ENCODE data around the gene LRRC30.
A peak's percentile ranks its signal among the peaks of the same experiment; 100 is the strongest.

The LRRC30 gene

DNA sequence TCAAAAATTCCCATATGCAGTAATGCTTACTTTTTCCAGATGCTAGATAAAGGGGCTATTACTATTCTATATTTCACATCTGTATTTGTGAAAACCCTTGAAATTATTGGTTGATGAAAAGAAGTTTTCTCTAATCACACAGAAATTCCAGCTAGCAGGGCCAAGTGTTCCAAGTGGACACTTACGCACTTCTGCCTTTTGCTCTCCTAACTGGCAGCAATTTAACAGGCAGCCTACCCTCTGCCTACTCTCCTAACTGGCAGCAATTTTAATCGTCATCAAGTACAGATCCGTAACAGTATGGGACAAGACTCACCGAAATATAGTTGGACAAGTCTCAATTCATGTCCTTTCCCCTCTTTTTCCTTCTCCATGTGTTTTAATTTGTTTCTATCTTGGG, 12.0 kb downstream of the LRRC30 start:
- DNase-seq, result no peak

DNA sequence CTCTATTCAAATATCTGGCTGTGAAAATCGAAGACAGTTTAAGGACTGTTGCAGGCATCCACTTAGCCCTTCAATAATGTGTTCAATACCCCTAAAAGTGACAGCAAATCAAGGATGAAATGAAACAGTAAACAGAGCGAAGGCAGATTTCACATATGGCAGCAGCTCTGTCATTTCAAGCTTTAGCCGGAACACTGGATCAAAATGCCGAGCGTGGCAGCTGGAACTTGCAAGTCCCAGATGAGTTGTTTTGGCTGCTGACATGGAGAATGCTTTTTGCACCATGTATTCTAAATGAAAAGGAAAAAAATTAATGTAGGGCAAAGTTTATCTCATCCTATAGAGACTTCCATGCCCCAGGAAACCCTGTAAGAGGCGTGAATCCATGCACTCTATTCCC, 18.0 kb downstream of the LRRC30 start:
- no peak for DNase-seq

GRCh38 chr18:7254163-7254562, 23.3 kb downstream of the LRRC30 start:
- DNase-seq, result no peak

- DNase-seq, result no peak
Measured at GRCh38 chr18:7255054-7255453, 24.2 kb downstream of the LRRC30 start.

DNA sequence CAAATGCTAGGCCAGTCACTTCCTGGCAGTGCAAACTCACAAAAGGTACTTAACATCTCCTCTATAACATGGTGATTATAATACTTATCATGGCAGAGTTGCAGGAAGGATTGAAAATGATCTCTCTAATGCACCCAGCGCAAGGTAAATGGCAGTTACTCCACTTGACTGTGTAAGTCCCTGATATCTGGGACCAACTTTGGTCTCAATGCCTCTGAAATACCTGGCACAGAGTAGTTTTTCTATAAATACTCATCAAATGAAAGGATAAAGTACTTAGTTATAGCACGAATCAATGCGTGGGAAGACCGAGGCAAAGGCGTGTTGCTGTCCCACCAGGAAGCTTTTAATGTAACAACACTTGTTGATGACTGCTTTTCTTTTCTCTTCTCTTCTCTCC, 24.8 kb downstream of the LRRC30 start:
- no peak for DNase-seq

- no peak for DNase-seq
Measured at GRCh38 chr18:7256618-7257425, 25.9 kb downstream of the LRRC30 start.

DNA sequence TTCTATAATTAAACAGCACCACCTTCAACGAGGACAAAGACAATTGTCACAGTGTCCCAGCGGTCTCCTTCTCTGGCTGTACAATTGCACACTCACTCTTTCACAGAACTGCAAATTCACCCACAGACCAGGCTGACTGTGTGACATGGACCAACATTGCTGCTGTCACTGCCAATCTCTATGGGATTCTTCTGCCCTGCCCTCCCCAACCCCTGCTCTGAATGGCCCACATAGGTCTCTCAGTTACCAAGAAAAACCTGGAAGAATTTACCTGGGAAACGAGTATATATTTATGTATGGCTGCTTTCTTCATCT, 26.5 kb downstream of the LRRC30 start:
- DNase-seq, result no peak

GRCh38 chr18:7259475-7259874, 28.6 kb downstream of the LRRC30 start:
- no peak for DNase-seq

GRCh38 chr18:7261199-7261598, 30.3 kb downstream of the LRRC30 start:
- no peak for DNase-seq

DNA sequence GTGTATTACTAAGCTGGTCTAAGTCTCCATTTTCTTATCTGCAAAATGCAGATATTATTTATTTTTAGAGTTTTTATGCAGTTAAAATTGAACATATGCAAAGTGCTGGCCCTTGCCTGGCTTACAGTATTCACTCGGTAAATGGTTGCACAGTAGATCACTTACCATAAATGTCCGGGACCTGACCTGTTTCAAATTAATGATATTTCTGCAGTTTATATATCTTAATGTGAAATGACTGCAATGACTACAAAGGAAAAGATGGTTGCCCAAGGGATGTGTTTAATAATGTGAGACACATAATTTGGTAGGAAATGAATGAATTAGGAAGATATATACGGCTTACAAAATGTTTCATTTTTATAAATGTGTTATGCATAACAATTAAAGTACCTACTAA, 37.1 kb downstream of the LRRC30 start:
- DNase-seq, result no peak

DNA sequence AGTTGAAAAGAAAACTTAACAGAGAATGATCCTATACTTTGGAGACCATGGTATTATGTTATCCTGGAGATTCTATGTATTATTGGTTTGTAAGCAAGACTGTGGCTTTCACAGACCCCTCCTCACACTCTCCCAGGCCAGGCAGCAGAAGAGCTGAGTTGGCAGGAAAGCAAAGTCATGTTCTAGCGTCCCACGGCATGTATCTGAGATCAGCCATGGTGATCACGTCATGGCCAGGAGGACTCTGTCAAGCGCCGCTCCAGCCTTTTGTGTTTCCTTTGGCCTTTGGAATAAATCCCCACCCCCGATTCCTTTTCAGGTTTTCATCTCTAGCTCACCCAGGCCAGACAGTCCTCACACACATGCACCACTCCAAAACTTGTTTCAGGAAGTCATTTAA, 39.1 kb downstream of the LRRC30 start:
- DNase-seq, result no peak

DNA sequence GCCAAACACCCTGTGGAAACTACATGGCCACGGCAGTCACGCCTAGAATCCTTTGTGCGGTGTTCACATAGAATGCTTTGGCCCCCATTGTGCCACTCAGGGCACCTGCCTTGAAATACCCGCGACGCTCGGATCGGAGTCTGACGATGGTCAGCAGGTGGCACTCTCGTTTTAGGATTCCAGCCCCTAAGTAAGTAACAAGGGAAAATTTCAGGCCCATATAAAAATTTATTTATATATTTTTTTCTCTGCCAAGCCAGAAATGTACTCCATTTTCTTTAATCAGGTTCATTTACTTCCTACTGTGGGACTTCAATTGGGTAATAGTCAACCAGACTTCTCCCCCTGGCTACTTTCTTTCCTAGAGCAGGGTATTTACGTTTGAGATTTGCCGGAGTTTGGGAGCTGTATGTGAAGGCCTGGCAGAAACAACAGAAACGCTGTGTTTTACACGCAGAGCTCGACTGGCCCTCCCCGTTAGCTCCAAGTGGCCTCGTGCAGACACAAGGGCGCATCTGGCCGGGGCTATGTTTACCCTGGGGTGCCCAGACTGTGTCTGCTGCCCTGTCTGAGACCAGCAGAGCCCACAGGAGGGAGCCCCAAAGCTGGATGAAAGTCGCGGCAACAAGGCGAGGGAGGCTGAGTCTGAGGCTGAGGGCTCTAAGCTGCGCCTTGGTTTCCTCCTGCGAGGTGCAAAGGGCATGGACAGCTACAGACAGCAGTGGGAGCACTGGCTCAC, 41.6 kb downstream of the LRRC30 start:
- DNase-seq, result peak; percentile 34

DNA sequence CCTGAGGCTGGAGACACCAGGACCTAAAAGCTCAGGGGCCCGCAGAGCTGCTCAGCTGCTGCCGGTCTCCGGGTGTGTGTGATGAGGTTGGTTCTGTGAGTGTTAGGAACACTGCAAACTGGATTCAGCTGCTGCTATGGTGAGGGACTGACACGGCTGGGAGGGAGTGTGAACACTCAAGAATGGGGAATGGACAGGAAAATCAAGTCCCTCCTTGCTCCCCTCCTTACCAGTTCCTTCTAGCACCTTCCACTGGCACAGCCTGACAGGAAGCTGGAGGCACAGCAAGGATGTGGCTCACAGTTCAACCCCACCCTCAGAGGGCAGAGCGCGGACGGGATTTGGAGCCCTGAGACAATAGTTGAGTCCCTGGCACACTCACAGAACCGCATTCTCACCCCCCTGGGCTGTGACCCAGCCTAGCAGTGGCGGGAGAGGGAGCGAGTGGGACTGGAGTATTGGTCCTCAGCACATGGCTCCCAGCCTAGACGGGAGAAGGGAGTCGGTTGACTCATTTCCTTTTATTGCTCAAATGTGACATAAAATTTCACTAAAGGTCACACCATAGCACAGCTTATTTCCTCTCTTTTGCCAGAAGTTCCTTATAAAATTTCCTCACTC, 42.5 kb downstream of the LRRC30 start:
- DNase-seq, result no peak

DNA sequence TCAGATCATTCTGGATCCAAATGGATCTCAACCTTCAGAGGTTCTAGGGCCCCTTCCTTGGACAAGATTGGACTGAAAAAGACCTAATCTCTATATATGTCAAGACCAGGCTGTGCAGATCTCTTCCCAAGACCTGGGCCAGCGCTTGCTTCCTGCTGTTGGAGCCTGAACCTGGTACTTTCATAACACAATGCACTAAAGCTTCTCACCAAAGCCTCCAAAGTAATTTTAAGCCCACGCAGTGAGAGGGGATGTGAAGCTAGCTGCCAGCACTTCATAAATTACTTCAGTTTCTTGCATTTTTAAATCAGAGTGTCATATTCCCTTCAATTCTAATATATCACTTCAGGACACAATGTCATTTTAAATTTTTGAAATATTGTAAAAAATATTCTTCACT, 50.7 kb downstream of the LRRC30 start:
- DNase-seq, result no peak

Data from hematopoietic multipotent progenitor cell treated with erythropoietin and hydrocortisone succinate and interleukin-3 and kit ligand, for 8 days (in vitro differentiated cells).